Heart left ventricle (tissue), 13 donors: ENCODE results near the gene E2F7.

Source experiments
- POLR2A ChIP-seq, 2 donors: fragments of 450-650 bp; IDR thresholded peaks; one replicate each; pipeline ENCODE4 v1.6.1; 2017; ENCODE audit warnings: antibody characterized with exemption in 2 of 2, mild to moderate bottlenecking in 2 of 2, moderate library complexity in 2 of 2
- TF ChIP-seq, protein P1 (sequence below), 12 donors: fragments of 200-600 bp; sonication (generic) in 4 of 12; IDR thresholded peaks; one replicate each; pipeline versions ENCODE4 v1.5.0 to v1.8.0; 2018 to 2022; ENCODE audit warnings: antibody characterized with exemption in 12 of 12, mild to moderate bottlenecking in 5 of 12
- donor health status: ischemic (EF 13 %, LVEDD 7.1; RV severe dilation, severe dysfunction).
- donor health status: DM: no; HTN: yes; CAD: no.
- donor health status: DM: no; HTN: no; CAD: no.
- donor health status: ischemic (EF 25% LVEDD 6.9; RV normal size, moderate dysfunction).
- donor health status: ischemic (EF 25% LVEDD 5.7; RV mildly dilated, moderate dysfunction).
- donor health status: ischemic (EF 35%, LVEDD 5.7; RV mildly dilated, moderate dysfunction).
- donor health status: nonischemic (EF 11% LVEDD 7.7; RV severe dilation, severe dysfunction).
- donor health status: DM: yes; HTN: yes; CAD: no.
- donor health status: PGD.
- donor health status: ischemic (EF 29% LVEDD 5.4; RV normal size, mild dysfunction).
- donor health status: nonischemic (EF 23%, LVEDD 6.1; RV moderate dilation, normal function).

GRCh38 chr12:77102691-77103090 is 37.3 kb upstream of the E2F7 start:
- TF ChIP-seq, protein P1, sequence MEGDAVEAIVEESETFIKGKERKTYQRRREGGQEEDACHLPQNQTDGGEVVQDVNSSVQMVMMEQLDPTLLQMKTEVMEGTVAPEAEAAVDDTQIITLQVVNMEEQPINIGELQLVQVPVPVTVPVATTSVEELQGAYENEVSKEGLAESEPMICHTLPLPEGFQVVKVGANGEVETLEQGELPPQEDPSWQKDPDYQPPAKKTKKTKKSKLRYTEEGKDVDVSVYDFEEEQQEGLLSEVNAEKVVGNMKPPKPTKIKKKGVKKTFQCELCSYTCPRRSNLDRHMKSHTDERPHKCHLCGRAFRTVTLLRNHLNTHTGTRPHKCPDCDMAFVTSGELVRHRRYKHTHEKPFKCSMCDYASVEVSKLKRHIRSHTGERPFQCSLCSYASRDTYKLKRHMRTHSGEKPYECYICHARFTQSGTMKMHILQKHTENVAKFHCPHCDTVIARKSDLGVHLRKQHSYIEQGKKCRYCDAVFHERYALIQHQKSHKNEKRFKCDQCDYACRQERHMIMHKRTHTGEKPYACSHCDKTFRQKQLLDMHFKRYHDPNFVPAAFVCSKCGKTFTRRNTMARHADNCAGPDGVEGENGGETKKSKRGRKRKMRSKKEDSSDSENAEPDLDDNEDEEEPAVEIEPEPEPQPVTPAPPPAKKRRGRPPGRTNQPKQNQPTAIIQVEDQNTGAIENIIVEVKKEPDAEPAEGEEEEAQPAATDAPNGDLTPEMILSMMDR (IDR thresholded peaks at IDR 0.05) = no peak
- no peak for TF ChIP-seq POLR2A (IDR thresholded peaks at IDR 0.05)
